Fibroblast of skin of abdomen (primary cell): ENCODE results near the gene DENND4C.

ENCODE experiments used
- DNase-seq: peaks from one replicate; pipeline ENCODE4 v3.0.0-alpha.2; 2013

The DENND4C gene

GRCh38 chr9:19269582-19269981 is 39.1 kb downstream of the DENND4C start:
- no peak for DNase-seq

GRCh38 chr9:19270421-19270949 is 40.0 kb downstream of the DENND4C start:
- DNase-seq, result no peak

- no peak for DNase-seq
These were observed 40.6 kb downstream of the DENND4C start for GRCh38 chr9:19271081-19271480.

GRCh38 chr9:19281801-19282200 is 51.3 kb downstream of the DENND4C start:
- DNase-seq, result no peak

GRCh38 chr9:19283072-19283710 is 52.7 kb downstream of the DENND4C start:
- no peak for DNase-seq

- DNase-seq, result no peak
These were observed 54.2 kb downstream of the DENND4C start for GRCh38 chr9:19284729-19285128.

- no peak for DNase-seq
These were observed 56.2 kb downstream of the DENND4C start for GRCh38 chr9:19286634-19287188.

GRCh38 chr9:19288081-19288480 is 57.6 kb downstream of the DENND4C start:
- DNase-seq, result no peak

GRCh38 chr9:19290103-19290502 is 59.6 kb downstream of the DENND4C start:
- DNase-seq, result no peak

GRCh38 chr9:19294219-19294618 is 63.7 kb downstream of the DENND4C start:
- DNase-seq, result no peak

- peak; percentile 4 for DNase-seq
These were observed 68.0 kb downstream of the DENND4C start for GRCh38 chr9:19298436-19299000.

GRCh38 chr9:19303216-19303615 is 72.7 kb downstream of the DENND4C start:
- DNase-seq, result no peak

- DNase-seq, result no peak
These were observed 76.1 kb downstream of the DENND4C start for GRCh38 chr9:19306568-19306967.

GRCh38 chr9:19310246-19310645 is 79.8 kb downstream of the DENND4C start:
- DNase-seq, result no peak

- DNase-seq, result no peak
These were observed 83.1 kb downstream of the DENND4C start for GRCh38 chr9:19313573-19313972.

GRCh38 chr9:19320495-19320894 is 90.0 kb downstream of the DENND4C start:
- no peak for DNase-seq

- no peak for DNase-seq
These were observed 101.4 kb downstream of the DENND4C start for GRCh38 chr9:19331877-19332276.

- DNase-seq, result no peak
These were observed 105.7 kb downstream of the DENND4C start for GRCh38 chr9:19336166-19336565.

- DNase-seq, result no peak
These were observed 112.5 kb downstream of the DENND4C start for GRCh38 chr9:19342947-19343346.

GRCh38 chr9:19358701-19359100 is 128.2 kb downstream of the DENND4C start:
- no peak for DNase-seq

GRCh38 chr9:19369107-19369506 is 138.6 kb downstream of the DENND4C start:
- no peak for DNase-seq

- no peak for DNase-seq
These were observed 141.4 kb downstream of the DENND4C start for GRCh38 chr9:19371942-19372341.

GRCh38 chr9:19372567-19372966 is 142.1 kb downstream of the DENND4C start:
- no peak for DNase-seq

- no peak for DNase-seq
These were observed 143.0 kb downstream of the DENND4C start for GRCh38 chr9:19373527-19373926.
